SU-DHL-6 (cell line): ENCODE results near the gene SLX1B.
"Not testable (repeated sequence)": the region's sequence is repeated elsewhere in the genome, so short reads cannot be mapped to it uniquely, and the experiment has no call there.

Experiments
- CTCF ChIP-seq: fragments of 200-600 bp; sonication (generic); IDR thresholded peaks from one replicate; pipeline ENCODE4 v1.5.1; 2017; ENCODE audit warnings: antibody characterized with exemption, mild to moderate bottlenecking, low read length, moderate library complexity; ENCODE audit not compliant: insufficient read depth, poor library complexity, severe bottlenecking
- EZH2phosphoT487 ChIP-seq: fragments of 200-600 bp; sonication (generic), shearing (Covaris generic); conservative IDR thresholded peaks from 2 replicates; pipeline ENCODE4 v1.6.1; 2018; ENCODE audit warnings: mild to moderate bottlenecking, antibody characterized with exemption, low read length, moderate library complexity, mixed read lengths

- TF ChIP-seq CTCF, EZH2phosphoT487: not testable (repeated sequence)
Observed at GRCh38 chr16:29465985-29466824, 11.9 kb downstream of the SLX1B start.
